ENCODE measurements around the gene SOCS1.

SOCS1 gene

GRCh38 chr16:11276143-11276895, 20.3 kb upstream of the SOCS1 start, which contains the start of gene PRM2:
PRM2 (minus strand) TSS chr16:11276480; CDS start chr16:11276370, 110 bp downstream.
- TF ChIP-seq TAF1 (IDR thresholded peaks at IDR 0.05; ENCODE audit: borderline replicate concordance, insufficient read depth, low read length) (no peak), POLR2AphosphoS5 (IDR thresholded peaks at IDR 0.05; ENCODE audit: low read depth, low read length) (no peak), REST (IDR thresholded peaks at IDR 0.05; ENCODE audit: insufficient read depth in 1 of 2, low read depth in 2 of 2, low read length in 2 of 2) (no peak), FOXP2 (optimal IDR thresholded peaks at IDR 0.05; ENCODE audit: borderline replicate concordance, extremely low read depth, extremely low read length, insufficient read depth) (no peak), SIN3A (IDR thresholded peaks at IDR 0.05; ENCODE audit: borderline replicate concordance, insufficient read depth, low read length) (no peak)

- TF ChIP-seq REST (IDR thresholded peaks at IDR 0.05; ENCODE audit: insufficient read depth in 1 of 2, low read depth in 2 of 2, low read length in 2 of 2) (no peak), SIN3A (IDR thresholded peaks at IDR 0.05; ENCODE audit: borderline replicate concordance, insufficient read depth, low read length) (no peak), POLR2AphosphoS5 (IDR thresholded peaks at IDR 0.05; ENCODE audit: low read depth, low read length) (no peak), TAF1 (IDR thresholded peaks at IDR 0.05; ENCODE audit: borderline replicate concordance, insufficient read depth, low read length) (no peak), FOXP2 (optimal IDR thresholded peaks at IDR 0.05; ENCODE audit: borderline replicate concordance, extremely low read depth, extremely low read length, insufficient read depth) (no peak)
Observed at GRCh38 chr16:11274964-11275363, 19.0 kb upstream of the SOCS1 start.

GRCh38 chr16:11273721-11274324, 17.8 kb upstream of the SOCS1 start:
- no peak for TF ChIP-seq SIN3A (IDR thresholded peaks at IDR 0.05; ENCODE audit: borderline replicate concordance, insufficient read depth, low read length)
- TF ChIP-seq REST (IDR thresholded peaks at IDR 0.05; ENCODE audit: insufficient read depth in 1 of 2, low read depth in 2 of 2, low read length in 2 of 2), result no peak
- TF ChIP-seq TAF1 (IDR thresholded peaks at IDR 0.05; ENCODE audit: borderline replicate concordance, insufficient read depth, low read length), result no peak
- TF ChIP-seq POLR2AphosphoS5 (IDR thresholded peaks at IDR 0.05; ENCODE audit: low read depth, low read length), result no peak
- TF ChIP-seq FOXP2 (optimal IDR thresholded peaks at IDR 0.05; ENCODE audit: borderline replicate concordance, extremely low read depth, extremely low read length, insufficient read depth), result no peak

- TF ChIP-seq REST (IDR thresholded peaks at IDR 0.05; ENCODE audit: insufficient read depth in 1 of 2, low read depth in 2 of 2, low read length in 2 of 2), result no peak
- no peak for TF ChIP-seq FOXP2 (optimal IDR thresholded peaks at IDR 0.05; ENCODE audit: borderline replicate concordance, extremely low read depth, extremely low read length, insufficient read depth)
- no peak for TF ChIP-seq TAF1 (IDR thresholded peaks at IDR 0.05; ENCODE audit: borderline replicate concordance, insufficient read depth, low read length)
- TF ChIP-seq POLR2AphosphoS5 (IDR thresholded peaks at IDR 0.05; ENCODE audit: low read depth, low read length), result no peak
- no peak for TF ChIP-seq SIN3A (IDR thresholded peaks at IDR 0.05; ENCODE audit: borderline replicate concordance, insufficient read depth, low read length)
Observed at GRCh38 chr16:11272921-11273720, 17.1 kb upstream of the SOCS1 start, which contains the start of gene PRM3. PRM3 (minus strand) TSS chr16:11273629; CDS start chr16:11273595, 34 bp downstream.

Measured in PFSK-1 (cell line).